Natural killer cell (primary cell): Measurements from ENCODE around the gene VPS45. TPM values are rescaled to one million over a fixed set of nuclear protein-coding genes. Genes with fewer than 3 reads are reported as not detected.
"Not testable (repeated sequence)": the region's sequence is repeated elsewhere in the genome, so short reads cannot be mapped to it uniquely, and the experiment has no call there.

Experiments used
- ATAC-seq, 3 donors: fragments of 150-1000 bp in 2 of 3; fragments of 200-7000 bp in 1 of 3; cut with Tn5 transposase; 1 replicate in 1 of 3; 2 replicates in 2 of 3; pipeline ENCODE4 v1.10.0; 2021; ENCODE audit warnings: mild to moderate bottlenecking in 2 of 3, moderate library complexity in 2 of 3
- DNase-seq, 2 donors: peaks; one replicate each; pipeline versions ENCODE4 v3.0.0 to v3.0.0-alpha.2; 2013 to 2021; ENCODE audit warnings: mixed read lengths in 1 of 2
- H3K27ac ChIP-seq: one replicate; pipeline ENCODE4 v1.5.1; 2013; ENCODE audit warnings: mild to moderate bottlenecking, low read length
- H3K27me3 ChIP-seq: one replicate; pipeline ENCODE4 v1.6.1; 2013; ENCODE audit warnings: low read length; ENCODE audit not compliant: control insufficient read depth, insufficient read depth
- H3K36me3 ChIP-seq: one replicate; pipeline ENCODE4 v1.6.1; 2013; ENCODE audit warnings: low read length; ENCODE audit not compliant: control insufficient read depth, insufficient read depth
- H3K4me1 ChIP-seq: one replicate; pipeline ENCODE4 v1.6.1; 2013; ENCODE audit warnings: low read length; ENCODE audit not compliant: control insufficient read depth, insufficient read depth
- H3K4me3 ChIP-seq: one replicate; pipeline ENCODE4 v1.5.1; 2013; ENCODE audit warnings: low read length
- H3K9me3 ChIP-seq: one replicate; pipeline ENCODE4 v1.6.1; 2013; ENCODE audit warnings: low read length; ENCODE audit not compliant: control insufficient read depth, insufficient read depth
- H3K27ac Mint-ChIP-seq, 2 donors: one replicate each; pipeline ENCODE4 v1.8.0; 2022; ENCODE audit warnings: mild to moderate bottlenecking in 2 of 2, mixed read lengths in 2 of 2, moderate library complexity in 1 of 2
- H3K27me3 Mint-ChIP-seq, 2 donors: one replicate each; pipeline ENCODE4 v1.8.0; 2022; ENCODE audit warnings: low read depth in 2 of 2, mixed read lengths in 2 of 2
- H3K36me3 Mint-ChIP-seq: one replicate; pipeline ENCODE4 v1.8.0; 2022; ENCODE audit warnings: mixed read lengths
- H3K4me1 Mint-ChIP-seq, 2 donors: one replicate each; pipeline ENCODE4 v1.8.0; 2022; ENCODE audit warnings: mixed read lengths in 2 of 2
- H3K4me3 Mint-ChIP-seq: one replicate; pipeline ENCODE4 v1.8.0; 2022; ENCODE audit warnings: mild to moderate bottlenecking, moderate library complexity, mixed read lengths
- H3K9me3 Mint-ChIP-seq, 2 donors: one replicate each; pipeline ENCODE4 v1.8.0; 2022; ENCODE audit warnings: mixed read lengths in 2 of 2
- WGBS: methylation state at CpG from one replicate; pipeline ENCODE4 v1.1.7; 2013; ENCODE audit warnings: missing lambda C conversion rate; ENCODE audit not compliant: insufficient coverage; 5-methylcytosine and 5-hydroxymethylcytosine counted together
- intact Hi-C: fragments of 100-400 bp; cut with micrococcal nuclease; formaldehyde crosslinking; loops from one replicate; pipeline ENCODE4 v1.14.2; 2022
- total RNA-seq, 4 donors: library from RNA; stranded (reverse); fragments of 120-200 nt in 1 of 4; gene quantifications; one replicate each; pipeline versions ENCODE4 v1.2.3 to v1.2.4, GENCODE V29; 2013 to 2022
- TF ChIP-seq, protein P1 (sequence below): fragments of 200-600 bp; IDR thresholded peaks from one replicate; pipeline ENCODE4 v1.8.0; 2022; ENCODE audit warnings: antibody characterized with exemption

The VPS45 gene
- total RNA-seq, 3 donors from 2014 or later (not counting 1 experiment from before 2014, with no cell fraction given), result 28.8 to 41.1 (median 33.0) TPM

DNA sequence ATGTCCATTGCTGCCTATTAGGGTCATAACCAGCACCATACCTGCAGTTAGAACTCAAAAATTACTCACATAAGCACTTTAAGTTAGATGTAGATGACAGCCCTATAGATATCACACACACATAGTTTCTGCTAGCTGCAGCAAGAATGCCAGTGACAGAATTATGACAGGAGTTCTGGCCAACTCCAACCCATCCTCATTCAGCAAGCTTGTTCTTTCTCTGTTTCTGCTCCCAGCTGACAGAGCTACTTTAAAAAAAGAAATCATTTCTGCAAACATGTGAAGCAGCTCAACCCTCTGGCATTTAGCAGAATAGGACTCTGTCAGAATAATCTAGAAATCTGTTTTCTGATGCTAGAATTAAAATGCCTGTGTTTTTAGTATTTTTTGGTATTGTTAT, 33.2 kb upstream of the VPS45 start:
- Mint-ChIP-seq H3K27ac (no peak overlapping the region), H3K36me3 (no peaks in the 10 kb centered on the region), H3K27me3 (peaks cover 0 to 9% of the 10 kb centered on the region in 2 donors), H3K9me3 (no peaks in the 10 kb centered on the region), H3K4me3 (no peak overlapping the region), H3K4me1 (no peaks in the 10 kb centered on the region)
- Histone ChIP-seq H3K4me3 (no peak overlapping the region), H3K4me1 (no peaks in the 10 kb centered on the region), H3K27ac (no peak overlapping the region), H3K27me3 (no peaks in the 10 kb centered on the region), H3K36me3 (no peaks in the 10 kb centered on the region), H3K9me3 (no peaks in the 10 kb centered on the region)
- ATAC-seq (no peak), DNase-seq (no peak)
- TF ChIP-seq, protein P1, sequence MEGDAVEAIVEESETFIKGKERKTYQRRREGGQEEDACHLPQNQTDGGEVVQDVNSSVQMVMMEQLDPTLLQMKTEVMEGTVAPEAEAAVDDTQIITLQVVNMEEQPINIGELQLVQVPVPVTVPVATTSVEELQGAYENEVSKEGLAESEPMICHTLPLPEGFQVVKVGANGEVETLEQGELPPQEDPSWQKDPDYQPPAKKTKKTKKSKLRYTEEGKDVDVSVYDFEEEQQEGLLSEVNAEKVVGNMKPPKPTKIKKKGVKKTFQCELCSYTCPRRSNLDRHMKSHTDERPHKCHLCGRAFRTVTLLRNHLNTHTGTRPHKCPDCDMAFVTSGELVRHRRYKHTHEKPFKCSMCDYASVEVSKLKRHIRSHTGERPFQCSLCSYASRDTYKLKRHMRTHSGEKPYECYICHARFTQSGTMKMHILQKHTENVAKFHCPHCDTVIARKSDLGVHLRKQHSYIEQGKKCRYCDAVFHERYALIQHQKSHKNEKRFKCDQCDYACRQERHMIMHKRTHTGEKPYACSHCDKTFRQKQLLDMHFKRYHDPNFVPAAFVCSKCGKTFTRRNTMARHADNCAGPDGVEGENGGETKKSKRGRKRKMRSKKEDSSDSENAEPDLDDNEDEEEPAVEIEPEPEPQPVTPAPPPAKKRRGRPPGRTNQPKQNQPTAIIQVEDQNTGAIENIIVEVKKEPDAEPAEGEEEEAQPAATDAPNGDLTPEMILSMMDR, result no peak
- intact Hi-C loops, result no loop called here

DNA sequence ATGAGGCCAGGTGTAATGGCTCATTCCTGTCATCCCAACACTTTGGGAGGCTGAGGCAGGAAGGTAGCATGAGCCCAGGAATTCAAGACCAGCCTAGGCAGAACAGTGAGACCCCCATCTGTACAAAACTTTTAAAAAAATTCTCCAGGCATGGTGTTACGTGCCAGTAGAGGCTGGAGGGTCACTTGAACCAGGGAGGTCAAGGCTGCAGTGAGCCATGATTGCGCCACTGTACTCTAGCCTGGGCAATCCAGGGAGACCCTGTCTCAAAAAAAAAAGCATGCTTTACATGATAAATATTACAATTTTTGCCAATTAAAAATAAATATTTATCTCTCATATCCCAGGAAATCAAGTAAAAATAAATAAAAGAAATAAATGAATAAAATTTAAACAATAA, 17.6 kb upstream of the VPS45 start:
- WGBS, result 97% methylated on average over 2 of the region's 2 CpGs

GRCh38 chr1:150051089-150051373, 16.5 kb upstream of the VPS45 start:
- 61% methylated on average over 7 of the region's 7 CpGs for WGBS
- intact Hi-C loops, result no loop called here

More for the DNA sequence above, 17.6 kb upstream of the VPS45 start:
- H3K27me3 ChIP-seq, result no peaks in the 10 kb centered on the region
- H3K9me3 Mint-ChIP-seq, result no peaks in the 10 kb centered on the region
- intact Hi-C loops, result loop anchor here (1.0 kb wide), 1 partner anchor 88 kb away; no protein-coding TSS in a partner anchor
- no peak overlapping the region for H3K27ac Mint-ChIP-seq
- no peaks in the 10 kb centered on the region for H3K4me1 Mint-ChIP-seq
- TF ChIP-seq, protein P1, result no peak
- peaks cover 12 to 14% of the 10 kb centered on the region in 2 donors for H3K27me3 Mint-ChIP-seq
- H3K4me1 ChIP-seq, result no peaks in the 10 kb centered on the region
- ATAC-seq (no peak), DNase-seq (no peak)
- no peak overlapping the region for H3K4me3 ChIP-seq
- H3K36me3 ChIP-seq, result no peaks in the 10 kb centered on the region
- H3K4me3 Mint-ChIP-seq, result no peak overlapping the region
- H3K27ac ChIP-seq, result no peak overlapping the region
- H3K36me3 Mint-ChIP-seq, result no peaks in the 10 kb centered on the region
- H3K9me3 ChIP-seq, result no peaks in the 10 kb centered on the region

GRCh38 chr1:150051905-150052412, 15.6 kb upstream of the VPS45 start:
- H3K9me3 ChIP-seq, H3K36me3 ChIP-seq, H3K4me3 ChIP-seq, H3K27ac ChIP-seq, ATAC-seq, intact Hi-C loops, H3K4me1 ChIP-seq, DNase-seq, H3K27ac Mint-ChIP-seq, H3K4me1 Mint-ChIP-seq, H3K36me3 Mint-ChIP-seq, H3K9me3 Mint-ChIP-seq, H3K27me3 ChIP-seq, H3K4me3 Mint-ChIP-seq: not testable (repeated sequence)
- peaks cover 11 to 14% of the 10 kb centered on the region in 2 donors for H3K27me3 Mint-ChIP-seq
- 17% methylated on average over 3 of the region's 3 CpGs for WGBS

More at GRCh38 chr1:150051089-150051373, 16.5 kb upstream of the VPS45 start:
- Mint-ChIP-seq H3K27ac (no peak overlapping the region), H3K27me3 (peaks cover 12 to 14% of the 10 kb centered on the region in 2 donors), H3K4me3 (no peak overlapping the region), H3K4me1 (no peaks in the 10 kb centered on the region), H3K9me3 (no peaks in the 10 kb centered on the region), H3K36me3 (no peaks in the 10 kb centered on the region)
- TF ChIP-seq, protein P1, result no peak
- H3K36me3 ChIP-seq, result no peaks in the 10 kb centered on the region
- no peak overlapping the region for H3K4me3 ChIP-seq
- H3K27ac ChIP-seq, result no peak overlapping the region
- no peaks in the 10 kb centered on the region for H3K4me1 ChIP-seq
- no peaks in the 10 kb centered on the region for H3K27me3 ChIP-seq
- H3K9me3 ChIP-seq, result no peaks in the 10 kb centered on the region
- no peak for DNase-seq
- no peak for ATAC-seq
